Stimulated activated CD4-positive, alpha-beta T cell treated with anti-CD3 and anti-CD28 coated beads, Interleukin-15, amount 100 ng/mL, for 1 hour (primary cell): ENCODE data around the gene ZBTB7A.

Source experiments
- DNase-seq, 2 donors: peaks; one replicate each; pipeline ENCODE4 v3.0.0-alpha.2; 2020; ENCODE audit warnings: low read depth in 1 of 2, low spot score in 1 of 2

The ZBTB7A gene

DNA sequence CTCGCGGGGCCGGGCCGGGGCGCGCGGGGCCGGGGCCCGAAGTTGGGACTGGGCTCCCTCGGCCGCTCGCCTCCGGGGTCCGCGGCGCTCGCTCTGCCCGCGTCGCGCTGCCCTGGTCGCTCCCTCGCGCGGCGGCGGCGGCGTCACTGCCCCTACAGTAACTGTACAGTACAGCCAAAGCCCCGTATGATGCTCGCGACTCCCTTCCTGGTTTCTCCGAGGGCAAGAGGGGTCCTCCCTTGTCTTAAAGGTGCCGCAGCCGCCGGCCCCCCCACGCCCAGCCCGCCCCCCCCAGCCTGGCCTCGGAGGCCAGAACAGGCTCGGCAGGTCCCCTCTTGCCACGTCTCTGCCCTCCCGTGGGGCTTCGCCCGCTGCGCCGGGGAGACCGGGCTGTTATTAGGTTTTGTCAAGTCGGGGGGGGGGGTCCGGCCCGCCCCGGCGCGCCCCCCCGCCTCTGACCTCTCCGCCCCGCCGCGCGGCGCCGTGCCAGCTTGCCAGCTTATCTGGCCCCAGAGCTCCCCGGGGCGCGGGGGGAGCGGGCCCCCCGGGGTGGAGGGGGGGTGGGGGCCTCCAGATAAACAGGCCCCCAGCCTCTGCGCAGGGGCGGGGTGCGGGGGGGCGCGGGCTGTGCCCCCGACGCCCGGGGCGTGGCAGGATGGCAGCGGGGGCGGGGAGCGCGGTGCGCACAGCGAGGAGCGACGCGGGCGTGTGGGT is at the start of gene ZBTB7A:
TSS of gene ZBTB7A (minus strand) at position 218 of the 714 bp plus-strand sequence. CDS start 11,667 bp downstream, outside the sequence.
- peak; percentile 55 to 66 for DNase-seq

DNA sequence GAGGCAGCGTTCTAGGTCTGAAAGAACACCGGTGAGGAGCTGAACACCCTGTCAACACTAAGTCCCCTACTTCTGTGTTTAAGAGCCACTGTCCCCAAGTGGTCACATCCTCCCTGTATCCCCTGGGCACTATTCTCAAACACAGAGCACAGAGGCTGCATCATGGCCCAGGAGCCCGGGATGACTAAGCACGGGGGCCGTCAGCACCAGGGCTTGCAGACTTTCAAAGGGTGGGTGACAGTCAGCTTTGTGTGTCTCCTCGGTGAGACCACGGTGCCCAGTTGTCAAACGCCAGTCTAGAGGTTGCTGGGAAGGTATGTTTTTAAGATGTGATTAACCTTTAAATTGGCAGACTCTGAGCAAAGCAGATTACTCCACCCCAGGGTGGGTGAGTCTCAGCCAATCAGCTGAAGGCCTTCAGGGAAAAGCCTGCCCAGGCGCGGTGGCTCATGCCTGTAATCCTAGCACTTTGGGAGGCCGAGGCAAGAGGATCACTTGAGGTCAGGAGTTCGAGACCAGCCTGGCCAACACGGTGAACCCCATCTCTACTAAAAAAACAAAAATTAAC is 49.2 kb upstream of the ZBTB7A start:
- DNase-seq, result no peak

DNA sequence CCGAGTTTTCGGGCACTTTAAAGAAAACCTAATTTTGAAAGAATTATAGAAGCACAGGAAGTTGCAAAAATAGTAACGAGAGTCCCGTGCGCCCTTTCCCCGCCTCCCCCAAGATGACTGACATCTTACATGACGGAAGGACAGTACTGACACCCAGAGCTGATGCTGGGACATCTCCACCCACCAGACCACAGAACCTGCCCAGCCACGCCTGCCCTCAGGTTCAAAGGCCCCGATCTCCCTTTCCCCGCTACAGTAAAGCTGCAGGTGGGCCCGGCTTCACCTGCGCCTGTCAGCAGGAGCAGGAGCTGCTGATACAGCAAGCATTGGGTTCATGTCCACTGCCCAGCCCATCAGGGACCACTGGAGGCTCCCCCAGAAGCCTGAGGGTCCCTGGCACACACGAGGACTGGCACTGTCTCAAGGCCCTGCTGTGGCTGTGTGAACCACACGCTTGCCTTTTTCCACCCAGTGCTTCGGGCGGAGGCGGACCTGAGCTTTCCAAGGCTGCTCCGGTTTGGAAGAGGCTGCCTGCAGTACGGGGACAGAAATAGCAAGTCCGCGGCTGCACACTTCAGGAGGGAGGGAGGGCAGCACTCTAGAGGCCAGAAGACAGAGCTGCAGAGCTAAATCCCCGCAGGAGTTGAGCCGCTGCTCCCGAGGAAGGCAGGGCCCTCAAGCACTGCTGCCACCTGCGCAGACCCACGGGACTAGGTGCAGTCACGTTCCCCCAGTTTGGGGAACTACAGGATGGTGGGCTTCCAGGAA is 48.5 kb upstream of the ZBTB7A start:
- peak; percentile 11 to 19 for DNase-seq

DNA sequence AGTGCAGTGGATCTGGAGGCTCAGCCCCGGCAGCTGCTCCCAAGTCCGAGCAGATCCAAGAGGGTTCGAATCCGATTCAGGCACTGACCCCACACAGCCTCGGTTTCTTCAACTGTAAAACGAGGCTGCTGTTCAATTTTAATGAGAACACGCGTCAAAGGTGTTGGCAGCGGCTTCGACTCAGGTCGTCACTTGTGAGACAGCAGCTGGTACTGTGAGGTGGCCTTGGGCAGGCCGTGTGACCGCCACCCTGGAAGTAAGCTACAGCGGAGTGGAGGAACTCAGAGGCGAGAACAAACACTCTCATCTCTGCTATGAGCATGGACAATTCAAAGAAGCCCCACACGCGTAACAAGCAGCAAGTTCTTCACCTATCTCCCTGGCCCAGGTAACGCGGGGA is 47.5 kb upstream of the ZBTB7A start:
- DNase-seq, result no peak

DNA sequence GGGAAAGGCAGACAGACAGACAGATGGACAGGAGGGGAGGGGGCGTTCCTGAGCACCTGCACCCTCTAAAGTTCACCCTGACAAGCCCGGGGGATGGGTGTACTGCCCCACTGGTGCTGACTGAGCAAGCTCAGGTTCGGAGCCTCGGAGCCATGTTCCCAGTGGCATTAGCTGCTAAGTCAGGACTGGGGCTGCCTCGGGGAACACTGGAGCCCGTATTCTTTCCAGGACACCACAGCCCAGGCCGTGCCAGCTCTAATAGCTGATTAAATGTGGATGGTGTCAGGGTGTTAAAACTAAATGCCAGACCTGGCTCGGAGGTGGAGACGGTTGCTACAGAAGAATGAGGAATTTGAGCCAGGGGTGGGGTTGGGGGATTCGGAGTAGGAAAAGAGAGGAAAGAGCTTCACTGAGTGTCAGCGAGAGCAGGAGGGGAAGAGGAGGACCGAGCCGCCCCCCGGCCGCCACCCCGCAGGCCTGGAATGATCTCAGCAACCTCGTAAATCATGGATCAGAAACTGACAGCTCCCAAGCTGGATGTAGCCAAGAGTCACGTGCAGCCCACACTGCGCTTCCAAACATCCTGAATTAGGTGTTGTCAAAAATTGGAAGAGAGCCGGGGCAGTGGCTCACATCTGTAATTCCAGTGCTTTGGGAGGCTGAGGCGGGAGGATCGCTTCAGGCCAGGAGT is 46.8 kb upstream of the ZBTB7A start:
- DNase-seq, result no peak

DNA sequence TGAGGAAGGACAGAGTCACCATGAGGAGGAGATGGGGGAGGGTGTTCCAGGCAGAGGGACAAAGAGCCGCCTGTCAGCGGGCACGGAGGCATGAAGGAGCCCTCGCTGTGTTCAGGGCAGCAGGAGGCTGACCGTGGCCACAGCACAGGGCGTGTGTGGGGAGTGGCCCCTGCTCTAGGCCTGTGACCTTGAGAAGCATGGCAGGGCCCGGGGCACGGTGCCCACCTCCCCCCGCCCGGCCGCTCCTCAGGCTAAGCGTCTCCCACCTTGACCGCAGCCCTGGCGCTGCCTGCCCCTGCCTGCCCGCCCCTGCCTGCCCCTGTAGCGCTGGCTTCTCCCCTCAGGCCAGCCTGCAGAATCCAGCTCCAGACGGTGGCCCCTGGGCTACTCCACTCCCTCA is 45.7 kb upstream of the ZBTB7A start:
- no peak for DNase-seq

DNA sequence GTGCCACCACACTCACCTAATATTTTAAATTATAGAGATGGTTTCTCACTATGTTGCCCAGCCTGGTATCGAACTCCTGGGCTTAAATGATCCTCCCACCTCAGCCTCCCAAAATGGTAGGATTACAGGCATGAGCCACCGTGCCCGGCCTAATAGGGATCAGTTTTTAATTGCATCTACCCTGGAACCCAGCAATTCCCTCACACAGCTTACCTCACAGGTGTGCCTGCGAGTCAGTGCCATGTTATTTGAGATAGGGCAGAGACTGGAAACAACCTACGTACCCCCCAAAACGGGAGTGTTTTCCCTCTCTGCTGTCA is 42.9 kb upstream of the ZBTB7A start:
- DNase-seq, result no peak

DNA sequence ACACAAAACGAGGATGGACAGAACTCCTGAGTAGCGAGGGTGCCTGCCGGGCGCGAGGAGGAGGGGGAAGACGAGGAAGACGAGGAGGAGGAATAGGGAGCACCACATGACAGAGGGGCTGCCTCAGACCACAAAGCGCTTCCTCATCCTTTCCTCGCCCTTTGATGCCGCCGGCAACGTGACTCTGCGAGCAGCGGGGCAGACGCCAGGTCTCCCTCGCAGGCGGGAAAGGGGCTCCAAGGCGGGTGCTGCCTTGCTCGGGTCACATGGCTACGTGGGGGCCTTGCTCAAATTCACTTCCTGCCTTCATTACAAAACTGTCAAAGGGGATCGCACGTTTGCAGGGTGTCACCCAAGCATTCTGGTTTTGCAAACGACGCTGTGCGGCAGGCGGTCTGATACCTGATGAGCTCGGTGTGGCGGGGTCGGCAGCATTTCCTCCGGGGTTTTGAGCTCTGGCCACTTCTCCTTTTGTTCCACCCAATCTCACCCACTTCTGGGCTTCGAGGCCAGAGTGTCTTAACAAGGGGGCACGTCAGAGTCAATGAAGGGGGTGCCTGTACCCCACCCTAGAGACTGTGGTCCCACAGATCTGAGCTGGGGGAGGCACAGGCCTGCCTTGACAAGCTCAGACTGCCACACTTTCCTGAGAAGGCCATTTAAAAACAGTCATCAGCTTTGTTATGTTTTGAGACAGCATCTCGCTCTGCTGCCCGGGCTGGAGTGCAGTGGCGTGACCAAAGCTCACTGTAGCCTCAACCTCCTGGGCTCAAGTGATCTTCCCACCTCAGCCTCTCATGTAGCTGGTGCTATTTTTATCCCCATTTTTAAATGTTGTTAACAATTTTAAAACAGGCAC is 42.3 kb upstream of the ZBTB7A start:
- peak in 1 of 2 donors; percentile 42 for DNase-seq

DNA sequence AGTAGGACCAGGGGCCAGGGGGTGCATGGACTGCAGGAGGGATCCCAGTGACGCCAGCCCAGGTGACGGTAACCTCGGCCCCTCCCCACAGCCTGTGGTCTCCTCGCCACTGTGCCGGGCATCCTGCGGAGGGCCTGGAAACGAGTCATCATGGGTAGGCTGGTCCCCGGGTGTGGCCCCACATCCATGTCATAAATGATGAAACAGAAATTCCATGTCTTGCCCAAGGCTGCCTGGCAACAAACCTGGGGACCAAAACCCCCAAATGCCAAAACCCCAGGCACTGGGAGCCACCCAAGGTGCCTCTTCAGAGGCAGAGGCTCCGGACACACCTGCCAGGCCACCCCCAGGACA is 36.4 kb upstream of the ZBTB7A start:
- DNase-seq, result no peak

DNA sequence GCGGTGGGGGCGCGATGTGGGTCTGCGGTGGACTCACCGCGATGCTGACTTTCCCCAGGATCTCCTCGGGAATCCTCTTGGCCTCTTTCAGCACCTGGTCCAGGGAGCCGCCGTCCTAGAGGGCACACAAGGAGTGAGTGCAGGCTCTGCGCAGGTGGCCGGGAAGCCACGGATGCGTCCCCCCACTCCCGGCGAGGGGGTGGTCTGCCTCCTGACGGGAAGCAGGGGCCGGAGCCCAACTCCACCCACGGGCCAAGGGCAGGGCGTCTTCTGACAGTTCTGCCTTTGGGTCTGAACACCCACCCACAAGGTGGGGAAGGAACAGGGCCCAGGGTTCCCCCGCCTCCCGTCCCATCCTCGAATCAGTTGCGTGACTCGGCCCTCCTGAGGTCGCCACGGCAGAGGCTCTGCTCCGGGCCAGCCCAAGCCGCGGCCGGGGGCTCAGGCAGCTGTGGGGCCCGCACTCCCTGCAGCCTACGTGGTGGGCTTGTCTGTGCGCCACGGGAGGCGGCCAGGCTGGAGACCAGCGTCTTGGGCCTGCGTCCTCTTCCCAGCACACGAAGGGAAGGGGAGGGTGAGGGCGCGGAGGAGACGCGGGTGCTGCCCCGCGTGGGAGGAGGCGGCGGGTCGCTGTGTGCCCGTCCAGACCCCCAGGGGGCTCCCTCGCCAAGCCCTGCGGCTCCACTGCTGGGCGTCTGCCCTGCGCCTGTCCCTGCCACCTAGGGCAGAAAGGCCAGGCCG is 35.8 kb upstream of the ZBTB7A start:
- no peak for DNase-seq

DNA sequence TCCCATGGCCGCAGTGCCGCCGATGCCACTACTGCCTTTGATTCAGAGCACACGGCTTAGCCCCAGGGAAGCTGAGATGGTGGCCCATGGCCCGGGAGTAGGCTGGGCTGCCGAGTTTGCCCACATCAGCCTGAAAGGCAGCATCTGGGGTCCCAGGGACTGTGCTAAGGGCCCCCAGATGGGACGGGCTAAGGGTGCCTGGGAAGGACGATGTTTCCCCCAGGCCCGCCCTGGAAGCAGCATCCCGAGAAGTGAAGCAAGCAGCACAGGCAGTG is 34.7 kb upstream of the ZBTB7A start:
- DNase-seq, result no peak

DNA sequence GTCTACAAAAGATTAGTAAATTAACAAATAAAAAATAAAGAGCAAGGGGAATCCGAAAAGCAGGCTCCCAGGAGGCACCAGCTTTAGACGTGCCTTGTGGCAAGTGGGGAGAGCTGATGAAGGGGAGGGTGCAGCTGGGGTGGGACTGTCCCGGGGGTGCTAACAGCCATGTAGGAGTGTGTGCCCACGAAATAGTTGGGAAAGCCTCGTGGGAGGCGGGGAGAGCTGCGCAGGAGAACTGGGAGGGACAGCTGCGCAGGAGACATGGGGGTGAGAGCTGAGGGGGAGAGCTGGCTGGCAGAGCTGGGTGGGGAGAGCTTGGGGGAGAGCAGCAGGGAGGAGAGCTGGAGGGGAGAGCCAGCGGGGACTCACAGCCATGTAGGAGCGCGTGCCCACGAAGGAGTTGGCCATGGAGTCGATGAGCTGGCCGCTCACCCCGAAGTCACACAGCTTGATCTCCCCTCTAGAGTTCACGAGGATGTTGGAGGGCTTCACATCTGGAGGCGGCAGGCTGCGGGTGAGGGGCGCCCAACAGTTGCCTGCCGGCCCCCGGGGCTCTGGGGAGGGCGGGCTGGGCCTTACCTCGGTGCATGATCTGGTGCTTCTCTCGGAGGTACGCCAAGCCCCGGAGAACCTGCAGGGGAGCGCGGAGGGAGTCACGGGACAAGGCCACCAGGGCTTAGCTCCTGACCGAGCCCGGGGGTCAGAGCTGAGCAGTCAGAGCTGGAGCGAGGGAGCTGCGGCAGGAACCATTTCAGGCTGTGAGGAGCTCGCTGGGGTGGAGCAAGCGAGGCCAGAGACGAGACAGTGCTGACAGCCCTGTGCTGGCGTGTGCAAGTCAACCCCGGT is 34.2 kb upstream of the ZBTB7A start:
- DNase-seq, result no peak

DNA sequence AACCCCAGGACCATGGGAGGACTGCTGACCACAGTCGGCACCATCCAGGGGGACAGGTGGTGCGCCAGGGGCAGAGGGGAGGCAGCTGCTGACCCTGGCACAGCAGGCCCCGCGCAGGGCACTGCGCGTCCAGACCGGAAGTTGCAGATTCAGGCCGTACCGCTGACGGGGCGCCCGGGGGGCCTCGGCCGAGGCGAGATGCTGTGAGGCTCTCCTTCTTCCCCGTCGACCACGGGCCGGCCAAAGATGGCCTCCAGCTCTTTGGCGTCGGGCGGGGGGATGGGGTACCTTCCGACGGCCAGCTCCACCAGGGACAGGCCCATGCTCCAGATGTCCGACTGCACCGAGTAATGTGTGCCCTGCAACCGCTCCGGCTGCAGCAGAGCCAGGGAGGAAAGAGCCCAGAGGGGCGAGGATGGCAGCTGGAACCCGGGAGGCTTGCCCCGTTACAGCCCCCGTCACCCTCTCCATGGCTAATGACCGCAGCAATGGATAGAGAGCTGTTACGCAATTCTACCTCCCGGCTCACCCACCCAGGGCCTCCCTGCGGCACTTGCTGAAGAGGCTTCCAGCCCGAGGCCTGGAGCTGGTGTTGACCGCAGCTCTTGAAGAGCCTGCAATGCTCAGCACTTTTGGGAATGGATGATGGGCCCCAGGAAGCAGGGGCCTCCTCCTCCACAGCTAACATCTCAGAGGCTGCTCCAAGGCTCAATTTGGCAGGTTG is 32.5 kb upstream of the ZBTB7A start:
- no peak for DNase-seq

DNA sequence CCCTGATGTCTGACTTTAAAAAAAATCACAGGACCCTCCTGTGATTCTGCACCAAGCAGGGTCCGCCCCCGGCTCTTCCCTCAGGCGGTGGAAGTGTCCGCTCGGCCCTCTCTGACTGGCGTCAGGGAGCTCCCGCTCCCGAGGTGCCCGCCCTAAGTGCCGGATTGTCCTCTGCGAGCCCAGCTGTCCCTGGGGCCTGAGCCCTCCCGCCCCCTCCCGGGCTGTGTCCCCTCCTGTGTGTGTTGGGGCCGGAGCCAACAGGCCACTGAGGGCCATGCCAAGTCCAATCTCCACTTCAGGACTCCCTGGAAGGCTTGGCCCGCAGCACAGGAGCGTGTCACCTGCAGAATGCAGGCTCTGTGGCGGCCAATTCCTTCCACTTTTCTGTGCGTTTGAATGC is 31.8 kb upstream of the ZBTB7A start:
- no peak for DNase-seq

DNA sequence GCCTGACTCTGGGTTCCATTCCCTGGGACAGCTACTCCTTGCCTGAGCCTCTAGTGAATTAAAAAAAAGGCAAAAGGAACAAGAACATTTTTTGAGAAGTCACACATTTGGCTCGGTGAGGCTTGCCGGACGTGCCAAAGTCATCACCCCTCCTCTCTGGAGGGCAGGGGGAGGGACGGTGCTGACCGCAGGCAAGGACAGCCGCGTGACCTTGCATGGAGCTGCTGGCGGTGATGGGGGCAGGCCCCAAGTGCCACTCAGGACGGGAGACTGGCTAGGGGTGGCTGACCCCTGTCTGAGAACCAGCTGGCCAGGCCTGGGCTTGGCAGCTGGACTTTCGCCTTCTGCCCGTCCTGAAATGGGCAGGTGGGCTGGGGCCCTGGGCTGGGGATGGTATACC is 30.8 kb upstream of the ZBTB7A start:
- DNase-seq, result no peak

DNA sequence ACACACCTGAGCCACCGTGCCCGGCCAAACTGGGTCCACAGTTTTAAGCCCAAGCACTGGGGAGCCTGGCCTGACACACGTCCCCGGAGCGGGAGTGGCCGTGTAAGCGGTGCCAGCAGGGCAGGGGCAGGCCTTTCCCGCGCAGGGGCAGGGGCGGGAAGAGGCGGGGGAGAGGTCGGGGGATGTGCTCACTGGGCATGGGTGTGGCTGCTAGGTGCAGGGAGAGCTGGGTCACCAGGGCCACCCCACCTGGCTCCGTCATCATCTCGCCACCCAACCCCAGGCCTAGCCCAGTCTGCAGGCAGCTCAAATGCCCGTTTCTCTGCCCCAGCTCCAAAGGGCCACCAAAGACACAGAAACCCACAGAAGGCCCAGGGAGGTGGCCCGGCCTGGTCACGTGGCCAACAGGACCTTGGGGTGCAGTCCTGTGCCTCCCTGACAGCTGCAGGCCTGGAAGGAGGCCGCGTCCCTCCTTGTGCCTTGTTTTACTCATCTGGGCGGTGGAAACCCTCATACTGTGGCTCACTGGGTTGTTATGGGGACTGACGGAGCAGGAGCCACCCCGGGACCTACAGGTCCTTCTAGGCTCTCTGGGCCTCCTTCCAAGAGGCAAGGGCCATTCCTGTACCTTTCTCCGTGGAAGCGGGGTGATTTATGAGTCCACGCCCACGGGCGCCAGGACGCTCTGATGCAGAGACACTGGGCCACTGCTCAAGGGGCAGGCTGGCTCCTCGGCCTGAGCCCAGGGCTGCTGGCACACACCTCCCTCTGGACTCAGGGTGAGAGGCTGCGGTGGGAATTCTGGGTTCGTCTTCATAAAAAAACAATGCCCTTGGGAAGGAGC is 29.6 kb upstream of the ZBTB7A start:
- no peak for DNase-seq

DNA sequence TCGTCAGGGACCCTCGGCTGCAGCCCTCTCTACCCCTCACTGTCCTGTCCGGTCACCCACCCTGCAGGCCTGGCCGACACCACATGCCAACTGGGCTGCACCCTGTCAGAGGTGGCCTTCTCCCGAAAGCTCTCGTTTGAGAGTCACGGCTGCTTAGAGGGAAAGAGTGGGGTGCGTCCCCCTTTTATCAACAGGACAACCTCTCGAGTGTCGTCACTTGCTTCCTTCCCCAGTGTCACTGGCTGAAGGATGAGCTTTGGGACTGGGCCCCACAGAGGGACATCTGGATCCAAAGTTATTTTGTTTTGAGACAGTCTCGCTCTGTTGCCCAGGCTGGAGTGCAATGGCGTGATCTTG is 28.8 kb upstream of the ZBTB7A start:
- DNase-seq, result no peak

DNA sequence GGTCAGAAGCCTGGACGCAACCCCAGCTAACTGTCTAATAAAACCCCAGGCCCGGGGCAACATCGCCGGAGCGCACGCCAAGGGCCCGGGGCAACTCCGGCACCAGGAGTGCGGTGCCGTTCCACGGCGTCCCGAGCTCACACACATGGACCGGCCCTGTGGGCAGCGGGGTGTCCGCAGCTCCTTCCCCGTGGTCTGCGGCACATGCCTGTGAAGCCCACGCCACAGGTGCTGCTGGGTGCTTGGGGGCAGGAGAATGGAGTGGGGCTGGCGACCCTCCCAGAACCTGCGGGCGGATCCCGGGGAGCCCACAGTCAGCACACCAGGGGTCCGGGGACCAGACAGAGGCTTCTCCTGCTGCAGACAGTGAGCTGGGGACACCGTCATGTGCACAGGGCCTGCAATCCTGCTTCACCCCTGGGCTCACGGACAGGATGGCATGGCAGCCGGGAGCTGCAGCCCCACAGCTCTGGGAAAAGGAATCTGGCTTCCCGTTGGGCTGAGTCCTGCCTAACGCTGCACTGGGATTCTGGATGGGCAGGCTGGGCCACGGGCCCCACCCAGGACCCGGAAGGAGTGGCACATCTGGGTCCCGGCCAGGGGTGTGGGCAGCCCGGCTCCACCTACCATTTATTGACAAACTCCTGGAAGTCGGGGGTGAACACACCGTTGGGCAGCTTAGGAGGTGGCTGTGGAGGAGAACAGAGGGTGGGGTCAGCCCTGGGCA is 28.2 kb upstream of the ZBTB7A start:
- DNase-seq, result no peak
